GM12878 (cell line): ENCODE measurements around the gene GTPBP6. TPM values are rescaled to one million over a fixed set of nuclear protein-coding genes. Genes with fewer than 3 reads are reported as not detected.

Experiments used
- ATAC-seq: fragments of 200-7000 bp; cut with Tn5 transposase; 3 replicates; pipeline ENCODE4 v1.9.1; 2020; ENCODE audit warnings: mild to moderate bottlenecking, moderate library complexity
- BruUV-seq: library from RNA; stranded (reverse); fragments of 400-500 nt; replicated peaks from 2 replicates; lab custom pipeline; 2021; lab: Mats Ljungman, UMichigan
- CTCF ChIA-PET: fragments of 300-600 bp; sonication (Branson Sonifier 250); formaldehyde crosslinking; extraction: SDS; loops from one replicate; lab custom pipeline; 2021; ENCODE audit warnings: inconsistent platforms; lab: Yijun Ruan, JAX
- POLR2A ChIA-PET: fragments of 350-600 bp; formaldehyde crosslinking; extraction: SDS; loops from one replicate; lab custom pipeline; 2021; ENCODE audit warnings: inconsistent platforms; lab: Charles Lee
- RAD21 ChIA-PET: fragments of 300-600 bp; sonication (Branson Sonifier 250); formaldehyde crosslinking; loops from one replicate; lab custom pipeline; 2023; ENCODE audit warnings: antibody characterized with exemption; ENCODE audit not compliant: unreplicated experiment; lab: Charles Lee
- SMC1A ChIA-PET: fragments of 300-600 bp; sonication (Branson Sonifier 250); formaldehyde crosslinking; loops from one replicate; lab custom pipeline; 2023; ENCODE audit not compliant: unreplicated experiment, uncharacterized antibody; lab: Charles Lee
- DNase-seq: peaks from one replicate; pipeline ENCODE4 v3.0.0-alpha.2; 2011; ENCODE audit warnings: low read depth, low spot score
- FAIRE-seq: peaks from 3 replicates; lab custom pipeline; 2011; peaks lifted over from hg19 to GRCh38; lab: Jason Lieb, UNC
- H2AFZ ChIP-seq: 2 replicates; pipeline ENCODE4 v1.6.0; 2011; ENCODE audit warnings: low read depth, low read length, control low read depth; ENCODE audit not compliant: control insufficient read depth
- H3K27ac ChIP-seq: 2 replicates; pipeline ENCODE4 v1.5.1; 2011; ENCODE audit warnings: control low read depth; ENCODE audit not compliant: control insufficient read depth, insufficient read depth
- H3K27me3 ChIP-seq, 2 experiments: replicated peaks in 1 of 2; 2 replicates each; pipeline versions ENCODE4 v1.6.0 to v1.6.1; 2011; ENCODE audit warnings: low read length in 1 of 2; ENCODE audit not compliant: control insufficient read depth in 2 of 2, insufficient read depth in 2 of 2
- H3K36me3 ChIP-seq, 2 experiments: 2 replicates each; pipeline ENCODE4 v1.5.1; 2011; ENCODE audit warnings: low read length in 1 of 2; ENCODE audit not compliant: control insufficient read depth in 2 of 2, insufficient read depth in 2 of 2
- H3K4me1 ChIP-seq: 2 replicates; pipeline ENCODE4 v1.6.1; 2011; ENCODE audit warnings: mild to moderate bottlenecking, low read length, moderate library complexity, mixed read lengths; ENCODE audit not compliant: control insufficient read depth, insufficient read depth
- H3K4me2 ChIP-seq: 2 replicates; pipeline ENCODE4 v1.6.0; 2011; ENCODE audit warnings: control low read depth; ENCODE audit not compliant: control insufficient read depth, insufficient read depth
- H3K4me3 ChIP-seq: fragments of 200-600 bp; sonication (generic); 2 replicates; pipeline ENCODE4 v1.5.1; 2016
- H3K79me2 ChIP-seq: 2 replicates; pipeline ENCODE4 v1.6.0; 2011; ENCODE audit warnings: low read length; ENCODE audit not compliant: control insufficient read depth, insufficient read depth
- H3K9ac ChIP-seq: 2 replicates; pipeline ENCODE4 v1.8.0; 2011; ENCODE audit warnings: low read length, control low read depth, mixed read lengths; ENCODE audit not compliant: control insufficient read depth, insufficient read depth
- H3K9me3 ChIP-seq: replicated peaks from 3 replicates; pipeline ENCODE4 v1.5.1; 2011; ENCODE audit warnings: mild to moderate bottlenecking, low read length; ENCODE audit not compliant: control insufficient read depth, insufficient read depth
- H4K20me1 ChIP-seq: 2 replicates; pipeline ENCODE4 v1.6.0; 2011; ENCODE audit not compliant: control insufficient read depth, insufficient read depth
- CEBPB ChIP-seq, 2 experiments: fragments of 150-350 bp in 1 of 2; IDR thresholded peaks; 2 replicates each; pipeline ENCODE4 v1.6.1; 2012 to 2014; ENCODE audit warnings: low read depth in 2 of 2, low read length in 2 of 2, borderline replicate concordance in 1 of 2, inconsistent platforms in 1 of 2
- CEBPZ ChIP-seq: fragments of 150-350 bp; IDR thresholded peaks from 2 replicates; pipeline ENCODE4 v1.6.1; 2016; ENCODE audit warnings: low read depth, low read length
- EP300 ChIP-seq, 2 experiments: fragments of 150-350 bp in 1 of 2; IDR thresholded peaks; 2 replicates each; pipeline ENCODE4 v1.6.1; 2011 to 2012; ENCODE audit warnings: low read depth in 2 of 2, low read length in 2 of 2, borderline replicate concordance in 1 of 2, improper control_type of control experiment in 1 of 2, inconsistent platforms in 1 of 2; ENCODE audit not compliant: control insufficient read depth in 1 of 2
- IRF4 ChIP-seq: IDR thresholded peaks from 2 replicates; pipeline ENCODE4 v1.6.1; 2011; ENCODE audit warnings: low read depth, low read length
- MLLT1 ChIP-seq: fragments of 450-650 bp; IDR thresholded peaks from 2 replicates; pipeline ENCODE4 v1.6.1; 2016; ENCODE audit warnings: mild to moderate bottlenecking
- MTA3 ChIP-seq: IDR thresholded peaks from 2 replicates; pipeline ENCODE4 v1.6.1; 2012; ENCODE audit warnings: low read length, inconsistent platforms, borderline replicate concordance
- NR2F1 ChIP-seq: fragments of 450-650 bp; conservative IDR thresholded peaks from 2 replicates; pipeline ENCODE4 v1.6.1; 2017; ENCODE audit warnings: mild to moderate bottlenecking
- RBBP5 ChIP-seq: fragments of 200-600 bp; sonication (generic); conservative IDR thresholded peaks from 2 replicates; pipeline ENCODE4 v1.6.1; 2016
- RELB ChIP-seq: fragments of 450-650 bp; IDR thresholded peaks from 2 replicates; pipeline ENCODE4 v1.6.1; 2017; ENCODE audit warnings: low read depth, mild to moderate bottlenecking, moderate library complexity
- SIN3A ChIP-seq: IDR thresholded peaks from 2 replicates; pipeline ENCODE4 v1.6.1; 2012; ENCODE audit warnings: low read depth, low read length, improper control_type of control experiment
- SMARCA5 ChIP-seq: fragments of 450-650 bp; IDR thresholded peaks from 2 replicates; pipeline ENCODE4 v1.6.1; 2017; ENCODE audit warnings: mild to moderate bottlenecking
- SUZ12 ChIP-seq: fragments of 200-600 bp; sonication (generic); IDR thresholded peaks from one replicate; pipeline ENCODE4 v1.6.1; 2018; ENCODE audit warnings: antibody characterized with exemption, mild to moderate bottlenecking; ENCODE audit not compliant: unreplicated experiment
- TAF1 ChIP-seq: IDR thresholded peaks from 2 replicates; pipeline ENCODE4 v1.6.1; 2011; ENCODE audit warnings: mild to moderate bottlenecking, low read depth, low read length, borderline replicate concordance
- WRNIP1 ChIP-seq: IDR thresholded peaks from 2 replicates; pipeline ENCODE4 v1.6.1; 2011; ENCODE audit warnings: low read depth, low read length, improper control_type of control experiment, borderline replicate concordance
- WGBS: methylation state at CpG from one replicate; pipeline ENCODE4 v1.1.6; 2016; ENCODE audit warnings: low lambda C conversion rate; ENCODE audit not compliant: insufficient replicate concordance, insufficient coverage; ENCODE audit errors: missing lambda C conversion rate; 5-methylcytosine and 5-hydroxymethylcytosine counted together
- in situ Hi-C: fragments of 300-500 bp; cut with MboI; formaldehyde crosslinking; loops from 9 replicates; pipeline ENCODE4 v1.14.3; 2018; ENCODE audit warnings: mixed read lengths
- intact Hi-C: fragments of 100-400 bp; cut with micrococcal nuclease; formaldehyde crosslinking; loops from one replicate; pipeline ENCODE4 v1.14.2; 2022; ENCODE audit not compliant: unreplicated experiment
- polyA plus RNA-seq, 11 experiments: library from polyadenylated mRNA; depleted of rRNA in 4 of 11; unstranded in 6 of 11; stranded (reverse) in 5 of 11; fragments of >200 nt; fragmentation: Nextera tagmentation in 4 of 11; fragmentation: Illumina TruSeq in 1 of 11; extraction: Ambion mirVana in 4 of 11; extraction: Trizol in 1 of 11; gene quantifications; 1 replicate in 1 of 11; 2 replicates in 10 of 11; pipeline versions ENCODE4 v1.2.1 to v1.2.3, GENCODE V29; 2011 to 2016; ENCODE audit warnings: inconsistent platforms in 2 of 11, missing spikeins in 2 of 11, low read depth in 1 of 11
- total RNA-seq, 4 experiments: library from RNA; depleted of rRNA in 3 of 4; stranded (reverse); fragments of >200 nt in 3 of 4; fragmentation: Illumina TruSeq in 1 of 4; extraction: Trizol in 1 of 4; gene quantifications; 2 replicates each; pipeline versions ENCODE4 v1.2.1 to v1.2.3, GENCODE V29; 2013 to 2021

The GTPBP6 gene
- total and polyA plus RNA-seq, 10 of the 15 experiments (the other 5 are each of a cell fraction or from before 2014, with no cell fraction given), result 0.31 to 71.0 (median 21.1) TPM

GRCh38 chrX:264634-265455 is 53.8 kb downstream of the GTPBP6 start:
- no peak overlapping the region for H3K27ac ChIP-seq
- H3K36me3 ChIP-seq, result no peaks in the 10 kb centered on the region
- H2AFZ ChIP-seq, result no peak overlapping the region
- DNase-seq, result no peak
- ChIA-PET CTCF (no interaction called here), POLR2A (no interaction called here), RAD21 (no interaction called here), SMC1A (no interaction called here)
- no peak overlapping the region for H3K4me2 ChIP-seq
- H4K20me1 ChIP-seq, result no peaks in the 10 kb centered on the region
- no peak overlapping the region for H3K4me3 ChIP-seq
- no peaks in the 10 kb centered on the region for H3K4me1 ChIP-seq
- no peaks in the 10 kb centered on the region for H3K27me3 ChIP-seq
- no peak for FAIRE-seq
- intact Hi-C loops (no loop called here), in situ Hi-C loops (no loop called here)
- no peaks in the 10 kb centered on the region for H3K79me2 ChIP-seq
- BruUV-seq, result no TSS peak
- H3K9me3 ChIP-seq, result no peaks in the 10 kb centered on the region
- H3K9ac ChIP-seq, result no peak overlapping the region
- WGBS, result 72% methylated on average over 16 of the region's 16 CpGs
- ATAC-seq, result no peak
- TF ChIP-seq IRF4, result no peak
- no peak for TF ChIP-seq WRNIP1
- no peak for TF ChIP-seq CEBPB (IDR thresholded peaks at IDR 0.05; ENCODE audit: borderline replicate concordance in 1 of 2, low read depth in 2 of 2, low read length in 2 of 2)
- TF ChIP-seq NR2F1, result no peak
- no peak for TF ChIP-seq RBBP5
- no peak for TF ChIP-seq EP300 (IDR thresholded peaks at IDR 0.05; ENCODE audit: borderline replicate concordance in 1 of 2, control insufficient read depth in 1 of 2, low read depth in 2 of 2, low read length in 2 of 2)
- no peak for TF ChIP-seq SUZ12
- no peak for TF ChIP-seq SMARCA5
- no peak for TF ChIP-seq SIN3A
- TF ChIP-seq CEBPZ, result no peak
- no peak for TF ChIP-seq RELB
- TF ChIP-seq MTA3, result no peak
- TF ChIP-seq TAF1, result no peak
- TF ChIP-seq MLLT1, result no peak
